Left lung (tissue), 14 donors: Measurements from ENCODE around the gene IL19. TPM values are rescaled to one million over a fixed set of nuclear protein-coding genes. Genes with fewer than 3 reads are reported as not detected.

Experiments used
- ATAC-seq: fragments of 200-7000 bp; cut with Tn5 transposase; one replicate; pipeline ENCODE4 v1.9.1; 2020; ENCODE audit warnings: moderate library complexity
- DNase-seq, 4 donors: peaks; one replicate each; pipeline ENCODE4 v3.0.0-alpha.2; 2013 to 2020
- H3K27ac ChIP-seq, 2 donors: fragments of 200-600 bp; sonication (generic) in 1 of 2; one replicate each; pipeline versions ENCODE4 v1.5.0 to v1.8.0; 2020 to 2021
- H3K27me3 ChIP-seq, 2 donors: fragments of 200-600 bp; sonication (generic) in 1 of 2; one replicate each; pipeline versions ENCODE4 v1.5.0 to v1.8.0; 2020 to 2021
- H3K36me3 ChIP-seq, 2 donors: fragments of 200-600 bp; sonication (generic) in 1 of 2; one replicate each; pipeline versions ENCODE4 v1.5.0 to v1.8.0; 2020 to 2021
- H3K4me1 ChIP-seq, 2 donors: fragments of 200-600 bp; one replicate each; pipeline ENCODE4 v1.8.0; 2021
- H3K4me3 ChIP-seq, 2 donors: fragments of 200-600 bp; sonication (generic) in 1 of 2; one replicate each; pipeline versions ENCODE4 v1.5.0 to v1.8.0; 2020 to 2021; ENCODE audit warnings: mild to moderate bottlenecking in 1 of 2
- H3K9me3 ChIP-seq, 2 donors: fragments of 200-600 bp; sonication (generic) in 1 of 2; one replicate each; pipeline versions ENCODE4 v1.5.0 to v1.8.0; 2020 to 2021
- CTCF ChIP-seq, 2 donors: fragments of 200-600 bp; sonication (generic) in 1 of 2; IDR thresholded peaks; one replicate each; pipeline versions ENCODE4 v1.5.0 to v1.8.0; 2021; ENCODE audit warnings: antibody characterized with exemption in 2 of 2
- intact Hi-C, 2 donors: fragments of 100-400 bp; cut with DNase I; formaldehyde crosslinking; loops; one replicate each; pipeline versions ENCODE4 v1.11.2 to v1.14.2; 2022
- long read RNA-seq, 12 donors: library from polyadenylated mRNA in 2 of 12; unstranded in 2 of 12; transcript quantifications; one replicate each; pipeline ENCODE4 v2.0.0 and lab custom pipeline, GENCODE V29; 2019 to 2026
- polyA plus RNA-seq, 6 donors: library from polyadenylated mRNA; unstranded; fragments of 120-200 nt; gene quantifications; one replicate each; pipeline ENCODE4 v1.2.1, GENCODE V29; 2013; ENCODE audit not compliant: insufficient read length in 6 of 6
- total RNA-seq, 2 donors: library from RNA; stranded (reverse); fragmentation: NEBNext Ultra II Directional; extraction: Animal tissue kit (Norgen Biotek cat#: 25700); gene quantifications; one replicate each; pipeline ENCODE4 v1.2.1, GENCODE V29; 2021
- donor health status: DM: no; HTN: yes; CAD: no.
- donor health status: DM: no; HTN: no; CAD: no.

IL19 gene
- total RNA-seq: not detected
- not detected for polyA plus RNA-seq
- long read RNA-seq, donor 1: 0 reads
- long read RNA-seq, donor 2: 0 reads
- long read RNA-seq, donor 3: 0 reads
- long read RNA-seq, donor 4: 0 reads
- long read RNA-seq, donor 5: 0 reads
- long read RNA-seq, donor 6: 0 reads
- long read RNA-seq, donor 7: 0 reads
- long read RNA-seq, donor 8: 0 reads
- long read RNA-seq, donor 9: 0 reads
- long read RNA-seq, donor 10: 0 reads
- long read RNA-seq, donor 11: 0 reads
- long read RNA-seq, donor 12: 0 reads

GRCh38 chr1:206770531-206771337 is at the start of gene IL19:
Gene IL19, plus strand, starts transcription at chr1:206770773. Its CDS starts 65,890 bp downstream, at chr1:206836663.
- Histone ChIP-seq H3K9me3 (no peaks in the 10 kb centered on the region), H3K27ac (peak within 1 kb of the TSS; percentile 35 to 80), H3K4me1 (peaks cover 10 to 85% of the 10 kb centered on the region in 2 donors), H3K27me3 (peaks cover 0 to 4% of the 10 kb centered on the region in 2 donors), H3K36me3 (peaks cover 0 to 8% of the 10 kb centered on the region in 2 donors), H3K4me3 (peak within 1 kb of the TSS in 1 of 2 donors; percentile 39)
- no peak for TF ChIP-seq CTCF (IDR thresholded peaks at IDR 0.05)
- ATAC-seq (peak; percentile 54), DNase-seq (peak in 1 of 4 donors; percentile 53)
- intact Hi-C loops: no loop called here

GRCh38 chr1:206721454-206721853 is 49.1 kb upstream of the IL19 start:
- H3K4me3 ChIP-seq: no peak overlapping the region
- H3K36me3 ChIP-seq: no peaks in the 10 kb centered on the region
- no peak overlapping the region for H3K27ac ChIP-seq
- intact Hi-C loops: no loop called here
- no peak for TF ChIP-seq CTCF (IDR thresholded peaks at IDR 0.05)
- H3K4me1 ChIP-seq: peaks cover 30 to 95% of the 10 kb centered on the region in 2 donors
- no peak for ATAC-seq
- no peak for DNase-seq
- H3K27me3 ChIP-seq: no peaks in the 10 kb centered on the region
- H3K9me3 ChIP-seq: no peaks in the 10 kb centered on the region

GRCh38 chr1:206722751-206723461 is 47.7 kb upstream of the IL19 start:
- TF ChIP-seq CTCF (IDR thresholded peaks at IDR 0.05): no peak
- H3K4me3 ChIP-seq: no peak overlapping the region
- H3K9me3 ChIP-seq: no peaks in the 10 kb centered on the region
- DNase-seq (no peak), ATAC-seq (no peak)
- peak overlapping the region; percentile 73 to 75 for H3K27ac ChIP-seq
- intact Hi-C loops: no loop called here
- peaks cover 28 to 95% of the 10 kb centered on the region in 2 donors for H3K4me1 ChIP-seq
- H3K27me3 ChIP-seq: no peaks in the 10 kb centered on the region
- H3K36me3 ChIP-seq: no peaks in the 10 kb centered on the region

GRCh38 chr1:206723462-206723804 is 47.1 kb upstream of the IL19 start:
- no peak for DNase-seq
- no peaks in the 10 kb centered on the region for H3K9me3 ChIP-seq
- H3K27ac ChIP-seq: peak overlapping the region; percentile 73 to 75
- H3K4me1 ChIP-seq: peaks cover 28 to 95% of the 10 kb centered on the region in 2 donors
- no peak for TF ChIP-seq CTCF (IDR thresholded peaks at IDR 0.05)
- intact Hi-C loops: no loop called here
- no peaks in the 10 kb centered on the region for H3K36me3 ChIP-seq
- H3K27me3 ChIP-seq: no peaks in the 10 kb centered on the region
- H3K4me3 ChIP-seq: no peak overlapping the region
- no peak for ATAC-seq
